NCI-H1694 (cell line): ENCODE measurements around the gene ARHGAP28.

Experiments
- DNase-seq: peaks from one replicate; lab custom pipeline; 2025; lab: John Stamatoyannopoulos, UW

The ARHGAP28 gene

GRCh38 chr18:6874315-6874714 lies 144.8 kb downstream of the ARHGAP28 start:
- no peak for DNase-seq

- no peak for DNase-seq
Observed at GRCh38 chr18:6875749-6876148, 146.2 kb downstream of the ARHGAP28 start.

- DNase-seq = no peak
Observed at GRCh38 chr18:6876641-6877041, 147.1 kb downstream of the ARHGAP28 start.

DNA sequence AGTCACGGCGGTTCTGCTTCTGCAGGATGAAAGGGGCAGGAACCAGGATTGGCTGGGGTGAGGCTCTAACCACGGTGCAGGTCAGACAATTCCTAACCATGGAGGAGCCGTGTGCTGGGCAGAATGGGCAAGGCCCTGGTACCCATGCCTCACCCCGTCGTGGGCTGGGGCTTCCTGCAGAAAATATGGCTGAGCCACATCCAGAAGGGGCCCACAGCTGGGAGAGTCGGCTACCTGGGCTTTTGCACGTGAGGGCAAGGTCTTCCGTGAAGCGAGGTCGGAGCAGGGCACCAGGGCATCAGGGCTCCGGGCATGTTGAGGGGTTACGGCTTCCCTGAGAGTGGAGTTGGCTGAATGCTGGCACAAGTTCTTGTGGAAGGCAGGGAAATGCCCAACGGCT lies 147.8 kb downstream of the ARHGAP28 start:
- no peak for DNase-seq

- DNase-seq = no peak
Observed at GRCh38 chr18:6878556-6879297, 149.2 kb downstream of the ARHGAP28 start.

GRCh38 chr18:6879508-6880195 lies 150.1 kb downstream of the ARHGAP28 start:
- no peak for DNase-seq

- no peak for DNase-seq
Observed at GRCh38 chr18:6881034-6881820, 151.7 kb downstream of the ARHGAP28 start.

DNA sequence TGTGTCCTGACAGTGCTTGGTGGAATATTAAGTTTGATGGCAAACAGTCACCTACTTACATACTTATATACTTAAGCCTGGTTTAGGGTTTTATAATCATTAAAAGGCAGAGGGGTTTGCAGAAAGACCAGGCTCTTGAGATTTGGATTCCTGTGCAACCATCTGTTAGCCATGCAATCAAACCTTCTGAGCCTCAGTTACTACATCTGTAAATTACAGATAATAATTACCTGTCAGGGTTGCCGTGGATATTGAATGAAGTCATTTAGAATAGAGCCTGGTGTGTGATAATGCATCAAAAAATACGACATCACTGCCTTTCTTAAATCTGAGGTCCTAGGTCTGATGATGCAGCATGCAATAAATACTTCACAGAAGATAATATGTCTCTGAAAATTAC lies 152.9 kb downstream of the ARHGAP28 start:
- DNase-seq = no peak

GRCh38 chr18:6885006-6885481 lies 155.5 kb downstream of the ARHGAP28 start:
- DNase-seq = no peak

DNA sequence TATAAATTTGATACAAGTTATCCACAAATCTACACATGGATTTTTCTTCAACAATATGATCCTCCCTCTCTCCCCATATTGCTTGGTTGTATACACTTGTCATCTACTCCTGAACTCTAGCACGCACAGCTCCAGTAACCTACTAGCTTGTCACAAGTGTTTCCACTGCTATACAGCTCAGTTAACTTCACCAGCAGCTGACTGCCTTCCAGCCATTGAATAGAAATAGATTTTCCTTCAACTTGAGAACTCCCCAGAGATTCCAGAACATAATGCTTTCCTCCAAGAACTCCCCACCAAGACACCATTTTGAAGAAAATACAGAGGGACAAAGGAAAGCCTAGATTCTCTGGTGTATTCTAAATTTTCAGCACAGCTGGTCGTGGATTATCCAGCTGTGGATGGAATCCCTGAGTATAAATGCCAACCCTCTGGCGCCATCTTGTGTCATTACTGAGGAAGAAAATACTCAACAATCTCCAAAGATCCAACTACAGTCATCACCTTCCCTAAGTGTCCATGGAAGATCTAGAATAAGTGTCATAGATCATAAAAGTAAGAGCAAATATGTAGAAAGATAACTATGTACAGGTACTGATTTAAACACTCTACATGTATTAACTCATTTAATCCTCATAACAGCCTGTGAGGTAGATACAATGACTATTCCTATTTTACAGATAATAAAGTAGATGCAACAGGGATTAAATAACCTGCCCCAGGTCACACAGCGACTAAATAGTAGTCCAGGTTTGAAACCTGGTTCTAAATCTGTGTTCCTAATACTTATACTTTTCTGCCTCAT lies 156.7 kb downstream of the ARHGAP28 start:
- DNase-seq = peak; percentile 41

DNA sequence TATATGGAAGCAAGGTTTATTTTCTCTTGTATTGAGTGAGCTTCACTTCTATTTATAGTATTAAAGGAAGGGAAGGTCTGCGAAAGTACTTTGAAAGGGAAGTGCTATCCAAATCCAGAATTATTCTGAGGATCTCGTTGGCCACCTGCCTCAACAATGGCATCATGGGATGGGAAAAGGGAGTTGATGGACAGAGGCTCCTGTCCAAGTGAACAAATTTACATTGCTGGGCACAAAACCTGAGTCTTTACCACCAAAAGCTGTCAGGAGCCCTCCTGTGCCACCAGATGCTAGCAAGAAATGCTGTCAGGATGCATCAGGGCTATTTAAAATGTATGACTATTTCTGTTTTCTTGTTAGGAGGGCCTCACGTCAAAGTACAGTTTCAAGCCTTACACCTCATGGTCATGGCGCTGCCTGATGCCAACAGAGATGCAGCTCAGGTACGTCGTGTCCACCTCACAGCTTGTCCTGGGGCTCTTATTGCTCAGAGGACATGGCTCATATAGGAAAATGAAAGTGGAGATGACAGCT lies 157.3 kb downstream of the ARHGAP28 start:
- no peak for DNase-seq

- no peak for DNase-seq
Observed at GRCh38 chr18:6891788-6892187, 162.3 kb downstream of the ARHGAP28 start.

GRCh38 chr18:6901286-6901926 lies 171.9 kb downstream of the ARHGAP28 start:
- DNase-seq = no peak

DNA sequence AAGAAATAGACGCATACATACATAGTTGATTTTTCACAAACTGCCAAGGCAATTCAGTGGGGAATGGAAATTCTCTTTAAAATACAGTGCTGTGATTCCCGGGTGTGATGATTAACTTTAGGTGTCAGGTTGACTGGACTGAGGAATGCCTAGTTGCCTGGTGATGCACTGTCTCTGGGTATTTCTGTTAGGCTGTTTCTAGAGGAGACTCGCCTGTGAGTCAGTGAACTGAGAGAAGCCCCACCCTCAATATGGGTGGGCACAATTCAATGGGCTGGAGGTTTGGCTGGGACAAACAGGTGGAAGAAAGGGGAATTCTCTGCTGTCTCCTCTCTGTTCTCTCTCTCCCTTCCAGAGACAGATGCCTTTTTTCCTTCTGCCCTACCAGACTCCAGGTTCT lies 187.6 kb downstream of the ARHGAP28 start:
- no peak for DNase-seq

GRCh38 chr18:6920099-6920955 lies 190.8 kb downstream of the ARHGAP28 start:
- peak; percentile 43 for DNase-seq

DNA sequence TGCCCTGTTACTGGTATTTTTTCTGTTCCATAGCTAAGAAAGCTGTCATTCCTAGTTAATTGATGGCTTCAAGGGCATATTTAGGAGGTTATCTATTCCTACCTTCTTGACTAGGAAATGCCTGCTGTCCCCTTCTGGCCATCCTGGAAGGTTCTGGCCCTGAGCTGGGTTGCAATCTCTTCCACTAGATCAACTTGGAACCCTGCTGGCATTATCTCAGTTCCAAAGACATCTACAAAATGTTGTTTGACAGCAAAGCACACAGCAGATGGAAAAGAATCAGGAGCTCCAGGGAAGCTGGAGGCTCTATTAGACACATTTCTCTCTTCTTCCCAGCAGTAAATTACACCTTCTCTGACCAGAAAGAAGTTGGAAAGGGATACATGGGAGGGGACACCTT lies 192.1 kb downstream of the ARHGAP28 start:
- DNase-seq = no peak

- DNase-seq = no peak
Observed at GRCh38 chr18:6923220-6923619, 193.7 kb downstream of the ARHGAP28 start.

GRCh38 chr18:6927153-6927552 lies 197.6 kb downstream of the ARHGAP28 start:
- DNase-seq = no peak

GRCh38 chr18:6928359-6928758 lies 198.8 kb downstream of the ARHGAP28 start:
- DNase-seq = no peak
